PC-9 (cell line): ENCODE measurements around the gene TP53. TPM values are rescaled to one million over a fixed set of nuclear protein-coding genes. Genes with fewer than 3 reads are reported as not detected.

ENCODE experiments used
- BruUV-seq: library from RNA; stranded (reverse); fragments of 400-500 nt; replicated peaks from 2 replicates; lab custom pipeline; 2021; lab: Mats Ljungman, UMichigan
- CTCF ChIA-PET: fragments of 300-600 bp; sonication (Branson Sonifier 250); formaldehyde crosslinking; loops from one replicate; lab custom pipeline; 2022; ENCODE audit warnings: antibody characterized with exemption; lab: Charles Lee
- POLR2A ChIA-PET: fragments of 300-600 bp; sonication (Branson Sonifier 250); formaldehyde crosslinking; loops from one replicate; lab custom pipeline; 2022; ENCODE audit warnings: antibody characterized with exemption; ENCODE audit not compliant: unreplicated experiment; lab: Charles Lee
- DNase-seq, 2 experiments: peaks; one replicate each; pipeline versions ENCODE4 v3.0.0 to v3.0.0-alpha.2; 2015 to 2022; ENCODE audit warnings: mixed read lengths in 1 of 2
- H2AFZ ChIP-seq: fragments of 200-600 bp; sonication (generic); 2 replicates; pipeline ENCODE4 v1.8.1; 2017; ENCODE audit warnings: antibody characterized with exemption
- H3F3A ChIP-seq: fragments of 200-600 bp; sonication (generic); 2 replicates; pipeline ENCODE4 v1.8.1; 2017; ENCODE audit warnings: antibody characterized with exemption, mild to moderate bottlenecking, low read depth; ENCODE audit not compliant: insufficient read depth
- H3K27ac ChIP-seq: fragments of 200-600 bp; sonication (generic); 2 replicates; pipeline ENCODE4 v1.6.1; 2016; ENCODE audit warnings: mixed run types
- H3K27me3 ChIP-seq: fragments of 200-600 bp; sonication (generic); 2 replicates; pipeline ENCODE4 v1.6.1; 2016; ENCODE audit warnings: low read depth, mixed run types; ENCODE audit not compliant: insufficient read depth
- H3K36me3 ChIP-seq: fragments of 200-600 bp; sonication (generic); 2 replicates; pipeline ENCODE4 v1.6.1; 2016; ENCODE audit warnings: low read depth, mixed run types
- H3K4me1 ChIP-seq: fragments of 200-600 bp; sonication (generic); replicated peaks from 2 replicates; pipeline ENCODE4 v1.6.1; 2016; ENCODE audit warnings: mixed run types; ENCODE audit not compliant: insufficient read depth
- H3K4me2 ChIP-seq: fragments of 200-600 bp; sonication (generic); 2 replicates; pipeline ENCODE4 v1.6.1; 2017; ENCODE audit warnings: mixed run types
- H3K4me3 ChIP-seq: fragments of 200-600 bp; sonication (generic); 2 replicates; pipeline ENCODE4 v1.6.1; 2016; ENCODE audit warnings: mixed run types
- H3K79me2 ChIP-seq: fragments of 200-600 bp; sonication (generic); 2 replicates; pipeline ENCODE4 v1.6.1; 2017; ENCODE audit warnings: low read depth, mixed run types
- H3K9me2 ChIP-seq: fragments of 200-600 bp; sonication (generic); 2 replicates; pipeline ENCODE4 v1.8.1; 2017; ENCODE audit warnings: mild to moderate bottlenecking; ENCODE audit not compliant: insufficient read depth
- H3K9me3 ChIP-seq: fragments of 200-600 bp; sonication (generic); 2 replicates; pipeline ENCODE4 v1.8.1; 2016; ENCODE audit warnings: low read depth; ENCODE audit not compliant: insufficient read depth
- H4K20me1 ChIP-seq: fragments of 200-600 bp; sonication (generic); 2 replicates; pipeline ENCODE4 v1.8.1; 2017; ENCODE audit not compliant: insufficient read depth
- EZH2 ChIP-seq: fragments of 200-600 bp; sonication (generic); IDR thresholded peaks from 2 replicates; pipeline ENCODE4 v1.8.0; 2017; ENCODE audit warnings: antibody characterized with exemption, low read depth
- intact Hi-C: fragments of 100-400 bp; cut with micrococcal nuclease; formaldehyde crosslinking; loops from one replicate; pipeline ENCODE4 v1.10.0; 2022; ENCODE audit not compliant: unreplicated experiment
- total RNA-seq: library from RNA; stranded (reverse); gene quantifications from 2 replicates; pipeline ENCODE4 v1.2.3, GENCODE V29; 2021
- TF ChIP-seq, protein P1 (sequence below): fragments of 200-600 bp; sonication (generic); conservative IDR thresholded peaks from 2 replicates; pipeline ENCODE4 v1.6.1; 2017; ENCODE audit warnings: mixed run types, antibody characterized with exemption, mild to moderate bottlenecking, moderate library complexity

TP53 gene
- total RNA-seq, 1 experiment from 2014 or later: 340 TPM

DNA sequence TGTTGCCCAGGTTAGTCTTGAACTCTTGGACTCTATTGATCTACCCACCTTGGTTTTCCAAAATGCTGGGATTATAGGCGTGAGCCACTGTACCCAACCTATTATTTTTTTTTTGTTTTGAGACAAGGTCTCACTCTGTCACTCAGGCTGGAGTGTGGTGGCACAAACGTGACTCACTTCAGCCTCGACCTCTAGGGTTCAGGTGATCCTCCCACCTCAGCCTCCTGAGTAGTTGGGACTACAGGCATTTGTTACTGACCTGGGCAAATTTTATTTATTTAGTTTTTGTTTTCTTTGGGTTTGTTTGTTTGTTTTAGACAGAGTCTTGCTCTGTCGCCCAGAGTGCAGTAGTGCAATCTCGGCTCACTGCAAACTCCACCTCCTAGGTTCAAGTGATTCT lies 63.6 kb downstream of the TP53 start:
- intact Hi-C loops: no loop called here
- no peak overlapping the region for H3K4me3 ChIP-seq
- H3K4me1 ChIP-seq: peaks cover 4% of the 10 kb centered on the region; the same call in 1 of the 2 replicates
- no TSS peak for BruUV-seq
- no peak overlapping the region for H2AFZ ChIP-seq
- H3K9me2 ChIP-seq: no peaks in the 10 kb centered on the region
- no peaks in the 10 kb centered on the region for H3K9me3 ChIP-seq
- TF ChIP-seq EZH2: no peak
- TF ChIP-seq, protein P1, sequence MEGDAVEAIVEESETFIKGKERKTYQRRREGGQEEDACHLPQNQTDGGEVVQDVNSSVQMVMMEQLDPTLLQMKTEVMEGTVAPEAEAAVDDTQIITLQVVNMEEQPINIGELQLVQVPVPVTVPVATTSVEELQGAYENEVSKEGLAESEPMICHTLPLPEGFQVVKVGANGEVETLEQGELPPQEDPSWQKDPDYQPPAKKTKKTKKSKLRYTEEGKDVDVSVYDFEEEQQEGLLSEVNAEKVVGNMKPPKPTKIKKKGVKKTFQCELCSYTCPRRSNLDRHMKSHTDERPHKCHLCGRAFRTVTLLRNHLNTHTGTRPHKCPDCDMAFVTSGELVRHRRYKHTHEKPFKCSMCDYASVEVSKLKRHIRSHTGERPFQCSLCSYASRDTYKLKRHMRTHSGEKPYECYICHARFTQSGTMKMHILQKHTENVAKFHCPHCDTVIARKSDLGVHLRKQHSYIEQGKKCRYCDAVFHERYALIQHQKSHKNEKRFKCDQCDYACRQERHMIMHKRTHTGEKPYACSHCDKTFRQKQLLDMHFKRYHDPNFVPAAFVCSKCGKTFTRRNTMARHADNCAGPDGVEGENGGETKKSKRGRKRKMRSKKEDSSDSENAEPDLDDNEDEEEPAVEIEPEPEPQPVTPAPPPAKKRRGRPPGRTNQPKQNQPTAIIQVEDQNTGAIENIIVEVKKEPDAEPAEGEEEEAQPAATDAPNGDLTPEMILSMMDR: no peak
- CTCF ChIA-PET: no interaction called here
- no peaks in the 10 kb centered on the region for H3K36me3 ChIP-seq
- H3K79me2 ChIP-seq: no peaks in the 10 kb centered on the region
- no peaks in the 10 kb centered on the region for H4K20me1 ChIP-seq
- H3K27ac ChIP-seq: no peak overlapping the region
- H3K4me2 ChIP-seq: no peak overlapping the region
- no peak for DNase-seq
- H3K27me3 ChIP-seq: no peaks in the 10 kb centered on the region
- POLR2A ChIA-PET: interaction anchor here (0.6 to 0.7 kb wide), 2 partner anchors 9 to 35 kb away, joined by 4 to 5 read pairs; no protein-coding TSS in a partner anchor
- H3F3A ChIP-seq: no peaks in the 10 kb centered on the region

DNA sequence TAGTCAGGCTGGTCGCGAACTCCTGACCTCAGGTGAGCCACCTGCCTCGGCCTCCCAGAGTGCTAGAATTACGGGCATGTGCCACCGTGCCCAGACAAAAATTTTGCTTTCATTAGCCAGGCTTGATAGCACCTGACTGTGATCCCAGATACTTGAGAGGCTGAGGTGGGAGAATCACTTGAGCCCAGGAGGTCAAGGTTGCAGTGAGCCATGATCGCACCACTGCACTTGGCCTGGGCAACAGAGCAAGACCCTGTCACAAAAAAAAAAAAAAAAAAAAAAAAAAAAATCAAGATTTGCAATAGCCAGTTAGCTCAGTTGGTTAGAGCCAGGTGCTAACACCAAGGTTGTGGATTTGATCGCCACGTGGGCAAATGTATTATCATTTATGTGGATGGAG lies 66.5 kb downstream of the TP53 start:
- Histone ChIP-seq H3K9me3 (no peaks in the 10 kb centered on the region), H3K4me3 (no peak overlapping the region), H3K4me1 (no peaks in the 10 kb centered on the region), H3K4me2 (no peak overlapping the region), H3F3A (no peaks in the 10 kb centered on the region), H4K20me1 (no peaks in the 10 kb centered on the region), H3K27me3 (no peaks in the 10 kb centered on the region), H3K9me2 (no peaks in the 10 kb centered on the region), H3K36me3 (no peaks in the 10 kb centered on the region), H3K27ac (no peak overlapping the region), H3K79me2 (no peaks in the 10 kb centered on the region), H2AFZ (no peak overlapping the region)
- intact Hi-C loops: no loop called here
- no peak for TF ChIP-seq EZH2
- TF ChIP-seq, protein P1: no peak
- DNase-seq: no peak
- POLR2A ChIA-PET: interaction anchor here (0.6 kb wide), 1 partner anchor 145 kb away, joined by 11 read pairs; no protein-coding TSS in a partner anchor
- CTCF ChIA-PET: interaction anchor here (0.6 kb wide), 1 partner anchor 39 kb away, joined by 3 read pairs; no protein-coding TSS in a partner anchor
- BruUV-seq: no TSS peak

DNA sequence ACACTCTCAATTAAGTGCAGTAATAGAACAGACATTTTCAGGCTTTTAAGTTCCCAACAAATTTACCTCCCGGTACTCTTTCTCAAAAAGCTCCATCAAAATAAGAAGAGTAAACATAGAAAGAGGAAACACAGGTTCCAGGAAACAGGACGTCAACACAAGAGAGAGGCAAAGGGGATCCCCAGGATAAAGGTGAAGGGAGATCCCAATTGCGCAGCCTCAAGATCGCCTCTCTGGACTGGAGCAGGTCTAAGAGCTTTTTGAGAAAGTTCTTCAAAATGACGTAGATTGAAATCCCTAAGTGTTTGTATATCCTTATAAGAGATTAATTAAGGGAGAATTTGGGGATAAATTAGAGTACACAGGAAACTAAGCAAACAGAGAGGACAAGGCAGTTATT lies 68.7 kb downstream of the TP53 start:
- ChIA-PET POLR2A (no interaction called here), CTCF (no interaction called here)
- H3K79me2 ChIP-seq: peaks cover 7% of the 10 kb centered on the region
- no peak for DNase-seq
- no peaks in the 10 kb centered on the region for H4K20me1 ChIP-seq
- no peak overlapping the region for H2AFZ ChIP-seq
- intact Hi-C loops: no loop called here
- no peak overlapping the region for H3K4me3 ChIP-seq
- H3K4me1 ChIP-seq: no peaks in the 10 kb centered on the region
- H3K27ac ChIP-seq: no peak overlapping the region
- H3K9me3 ChIP-seq: no peaks in the 10 kb centered on the region
- TF ChIP-seq, protein P1: no peak
- no peak for TF ChIP-seq EZH2
- no peak overlapping the region for H3K4me2 ChIP-seq
- no TSS peak for BruUV-seq
- H3K9me2 ChIP-seq: no peaks in the 10 kb centered on the region
- H3K36me3 ChIP-seq: no peaks in the 10 kb centered on the region
- no peaks in the 10 kb centered on the region for H3F3A ChIP-seq
- no peaks in the 10 kb centered on the region for H3K27me3 ChIP-seq

Other genes with a start within 250 kb of the TP53 start
- 15.2 and 23.2 TPM in 2 replicates for gene FGF11, start 248.0 kb downstream of the TP53 start, total RNA-seq
- gene CHRNB1, start 242.4 kb downstream of the TP53 start, total RNA-seq: 31.9 and 53.4 TPM in 2 replicates
- 50.6 and 54.0 TPM in 2 replicates for gene ZBTB4, start 207.9 kb downstream of the TP53 start, total RNA-seq
- gene SLC35G6, start 206.0 kb downstream of the TP53 start, total RNA-seq: not detected in 2 replicates
- 149 and 166 TPM in 2 replicates for gene POLR2A, start 203.1 kb downstream of the TP53 start, total RNA-seq
- gene TNFSF12, start 138.4 kb downstream of the TP53 start, total RNA-seq: 14.3 and 21.5 TPM in 2 replicates
- 46.4 and 65.4 TPM in 2 replicates for gene TNFSF13, start 128.7 kb downstream of the TP53 start, total RNA-seq
- gene SENP3, start 125.6 kb downstream of the TP53 start, total RNA-seq: 68.4 and 72.4 TPM in 2 replicates
- 27.0 and 37.0 TPM in 2 replicates for gene CD68, start 107.9 kb downstream of the TP53 start, total RNA-seq
- gene MPDU1, start 103.6 kb downstream of the TP53 start, total RNA-seq: 33.4 and 44.2 TPM in 2 replicates
- gene SOX15, start 97.4 kb downstream of the TP53 start, total RNA-seq: 80.9 and 124 TPM in 2 replicates
- 61.5 and 63.7 TPM in 2 replicates for gene FXR2, start 72.6 kb downstream of the TP53 start, total RNA-seq
- gene SAT2, start 59.7 kb downstream of the TP53 start, total RNA-seq: 52.0 and 68.7 TPM in 2 replicates
- gene SHBG, start 57.4 kb downstream of the TP53 start, total RNA-seq: 0.52 and 1.0 TPM in 2 replicates
- 0.63 and 0.73 TPM in 2 replicates for gene ATP1B2, start 36.6 kb downstream of the TP53 start, total RNA-seq
- 31.9 and 37.2 TPM in 2 replicates for gene WRAP53, start 987 bp upstream of the TP53 start, total RNA-seq
- gene EFNB3, start 17.7 kb upstream of the TP53 start, total RNA-seq: 1.5 and 1.6 TPM in 2 replicates
- 10.6 and 11.6 TPM in 2 replicates for gene DNAH2, start 30.3 kb upstream of the TP53 start, total RNA-seq
- 41.3 and 41.8 TPM in 2 replicates for gene KDM6B, start 146.7 kb upstream of the TP53 start, total RNA-seq
- gene TMEM88, start 167.6 kb upstream of the TP53 start, total RNA-seq: 3.1 and 3.4 TPM in 2 replicates
- 159 and 176 TPM in 2 replicates for gene NAA38, start 170.1 kb upstream of the TP53 start, total RNA-seq
- gene CYB5D1, start 170.5 kb upstream of the TP53 start, total RNA-seq: 14.3 and 22.0 TPM in 2 replicates
- gene CHD3, start 201.3 kb upstream of the TP53 start, total RNA-seq: 197 and 219 TPM in 2 replicates
- 3.1 and 4.2 TPM in 2 replicates for gene RNF227, start 228.8 kb upstream of the TP53 start, total RNA-seq
- 9.5 and 13.8 TPM in 2 replicates for gene KCNAB3, start 242.4 kb upstream of the TP53 start, total RNA-seq
- 181 and 224 TPM in 2 replicates for gene TRAPPC1, start 244.5 kb upstream of the TP53 start, total RNA-seq
- 62.3 and 65.1 TPM in 2 replicates for gene CNTROB, start 244.7 kb upstream of the TP53 start, total RNA-seq